Ishikawa (cell line): ENCODE results near the gene NLRC5.

Experiments used
- CEBPB ChIP-seq: IDR thresholded peaks from 2 replicates; pipeline ENCODE4 v1.6.1; 2012
- CREB1 ChIP-seq: IDR thresholded peaks from 2 replicates; pipeline ENCODE4 v1.6.1; 2012; ENCODE audit warnings: low read depth
- EGR1 ChIP-seq: IDR thresholded peaks from 2 replicates; pipeline ENCODE4 v1.6.1; 2012
- EP300 ChIP-seq: IDR thresholded peaks from 2 replicates; pipeline ENCODE4 v1.6.1; 2012; ENCODE audit warnings: borderline replicate concordance
- FOXM1 ChIP-seq: IDR thresholded peaks from 2 replicates; pipeline ENCODE4 v1.6.1; 2012; ENCODE audit warnings: low read depth, borderline replicate concordance
- NFIC ChIP-seq: IDR thresholded peaks from 2 replicates; pipeline ENCODE4 v1.6.1; 2012
- RAD21 ChIP-seq: IDR thresholded peaks from 2 replicates; pipeline ENCODE4 v1.6.1; 2012; ENCODE audit warnings: low read depth
- REST ChIP-seq: IDR thresholded peaks from 2 replicates; pipeline ENCODE4 v1.6.1; 2012; ENCODE audit warnings: low read depth, mild to moderate bottlenecking
- TAF1 ChIP-seq: IDR thresholded peaks from 2 replicates; pipeline ENCODE4 v1.6.1; 2012; ENCODE audit warnings: low read depth, mild to moderate bottlenecking
- TCF12 ChIP-seq: IDR thresholded peaks from 2 replicates; pipeline ENCODE4 v1.6.1; 2012; ENCODE audit warnings: low read depth
- TEAD4 ChIP-seq: IDR thresholded peaks from 2 replicates; pipeline ENCODE4 v1.6.1; 2012
- YY1 ChIP-seq: IDR thresholded peaks from 2 replicates; pipeline ENCODE4 v1.6.1; 2012; ENCODE audit warnings: low read depth
- ZBTB7A ChIP-seq: IDR thresholded peaks from 2 replicates; pipeline ENCODE4 v1.6.1; 2012; ENCODE audit warnings: low read depth
- TF ChIP-seq, protein P1 (sequence below): IDR thresholded peaks from 2 replicates; pipeline ENCODE4 v1.6.1; 2012
- TF ChIP-seq, protein P2 (sequence below): IDR thresholded peaks from 2 replicates; pipeline ENCODE4 v1.6.1; 2012

The NLRC5 gene

GRCh38 chr16:57008440-57008839 is 19.1 kb downstream of the NLRC5 start:
- TF ChIP-seq TAF1 (no peak), EP300 (no peak)

- TF ChIP-seq TCF12 (no peak), RAD21 (no peak), NFIC (no peak), FOXM1 (no peak), YY1 (no peak), EP300 (no peak), CREB1 (no peak), REST (no peak), TEAD4 (no peak)
- TF ChIP-seq, protein P1, sequence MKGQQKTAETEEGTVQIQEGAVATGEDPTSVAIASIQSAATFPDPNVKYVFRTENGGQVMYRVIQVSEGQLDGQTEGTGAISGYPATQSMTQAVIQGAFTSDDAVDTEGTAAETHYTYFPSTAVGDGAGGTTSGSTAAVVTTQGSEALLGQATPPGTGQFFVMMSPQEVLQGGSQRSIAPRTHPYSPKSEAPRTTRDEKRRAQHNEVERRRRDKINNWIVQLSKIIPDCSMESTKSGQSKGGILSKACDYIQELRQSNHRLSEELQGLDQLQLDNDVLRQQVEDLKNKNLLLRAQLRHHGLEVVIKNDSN: no peak
Measured at GRCh38 chr16:57009643-57010170, 20.4 kb downstream of the NLRC5 start.

- TF ChIP-seq RAD21 (no peak), CEBPB (no peak), YY1 (no peak), EGR1 (no peak), EP300 (no peak), REST (no peak), TEAD4 (no peak), NFIC (no peak), CREB1 (no peak), TAF1 (no peak), TCF12 (no peak), ZBTB7A (no peak), FOXM1 (no peak)
- TF ChIP-seq, protein P2, sequence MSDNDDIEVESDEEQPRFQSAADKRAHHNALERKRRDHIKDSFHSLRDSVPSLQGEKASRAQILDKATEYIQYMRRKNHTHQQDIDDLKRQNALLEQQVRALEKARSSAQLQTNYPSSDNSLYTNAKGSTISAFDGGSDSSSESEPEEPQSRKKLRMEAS: no peak
- TF ChIP-seq, protein P1: no peak
Measured at GRCh38 chr16:57012353-57012752, 23.0 kb downstream of the NLRC5 start.

DNA sequence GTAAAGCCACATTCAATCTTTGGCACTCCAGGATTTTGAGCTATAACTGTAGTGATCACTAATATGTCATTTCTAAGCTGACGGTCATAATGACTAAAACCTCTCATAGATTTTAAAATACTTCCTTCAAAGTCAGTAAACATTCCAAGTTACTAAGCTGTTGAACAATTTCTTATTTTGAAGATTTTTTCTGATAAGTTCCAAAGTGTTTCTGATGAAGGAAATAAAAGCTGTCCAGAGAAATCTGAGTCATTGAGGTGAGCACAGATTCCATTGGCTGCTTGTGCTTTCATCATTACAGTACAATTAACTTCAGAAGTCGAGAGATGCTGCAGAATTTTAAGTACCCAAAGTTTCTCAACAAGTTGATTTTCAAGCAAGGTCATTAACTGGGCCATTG is 23.9 kb downstream of the NLRC5 start:
- TF ChIP-seq RAD21: no peak
- TF ChIP-seq TCF12: no peak
- TF ChIP-seq CEBPB: no peak
- TF ChIP-seq TAF1: no peak
- no peak for TF ChIP-seq REST
- TF ChIP-seq, protein P1: no peak
- TF ChIP-seq, protein P2: no peak
- TF ChIP-seq YY1: no peak
- TF ChIP-seq EP300: no peak
- TF ChIP-seq TEAD4: no peak

DNA sequence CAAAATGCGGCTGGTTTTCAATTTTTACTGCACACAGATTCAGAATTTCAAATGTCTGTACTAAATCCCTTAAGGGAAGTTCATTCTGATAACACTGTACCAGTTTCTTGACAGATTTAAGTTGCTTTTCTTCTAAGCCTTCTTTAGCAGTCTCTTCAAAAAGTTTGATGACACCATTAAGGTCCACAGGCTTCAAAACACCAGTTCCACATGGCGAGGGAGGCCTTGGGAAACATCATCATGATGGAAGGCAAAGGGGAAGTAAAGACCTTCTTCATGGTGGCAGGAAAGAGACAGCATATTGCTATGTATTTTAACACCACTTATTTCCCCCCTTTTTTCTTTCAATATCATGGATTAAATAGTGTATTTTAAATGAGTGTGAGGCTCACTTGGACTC is 24.5 kb downstream of the NLRC5 start:
- TF ChIP-seq TCF12 (no peak), FOXM1 (no peak), CREB1 (no peak), RAD21 (no peak), EGR1 (no peak), YY1 (no peak), ZBTB7A (no peak), TEAD4 (no peak)
